PFSK-1 (cell line): ENCODE results near the gene PALLD.

ENCODE experiments used
- FOXP2 ChIP-seq: optimal IDR thresholded peaks from 2 replicates; pipeline ENCODE3; 2011; ENCODE audit warnings: borderline replicate concordance, control low read depth, inconsistent platforms; ENCODE audit not compliant: insufficient read depth; ENCODE audit errors: extremely low read length, extremely low read depth
- POLR2AphosphoS5 ChIP-seq: IDR thresholded peaks from 2 replicates; pipeline ENCODE4 v1.6.1; 2012; ENCODE audit warnings: low read depth, mild to moderate bottlenecking, control low read depth, low read length, moderate library complexity
- REST ChIP-seq, 2 experiments: IDR thresholded peaks; 2 replicates each; pipeline versions ENCODE4 v1.6.1 to v1.8.0; 2011 to 2012; ENCODE audit warnings: low read depth in 2 of 2, low read length in 2 of 2, control low read depth in 1 of 2, inconsistent platforms in 1 of 2, mild to moderate bottlenecking in 1 of 2, moderate library complexity in 1 of 2; ENCODE audit not compliant: insufficient read depth in 1 of 2
- SIN3A ChIP-seq: IDR thresholded peaks from 2 replicates; pipeline ENCODE4 v1.6.1; 2012; ENCODE audit warnings: mild to moderate bottlenecking, low read length, moderate library complexity, borderline replicate concordance; ENCODE audit not compliant: insufficient read depth
- TAF1 ChIP-seq: IDR thresholded peaks from 2 replicates; pipeline ENCODE4 v1.6.1; 2012; ENCODE audit warnings: low read length, control low read depth, borderline replicate concordance; ENCODE audit not compliant: insufficient read depth

The PALLD gene

GRCh38 chr4:168836490-168836889 lies 339.6 kb downstream of the PALLD start:
- TF ChIP-seq SIN3A (no peak), FOXP2 (no peak), POLR2AphosphoS5 (no peak), TAF1 (no peak), REST (IDR thresholded peaks at IDR 0.05; ENCODE audit: insufficient read depth in 1 of 2, low read depth in 2 of 2, low read length in 2 of 2) (no peak)

- TF ChIP-seq REST (IDR thresholded peaks at IDR 0.05; ENCODE audit: insufficient read depth in 1 of 2, low read depth in 2 of 2, low read length in 2 of 2) = no peak
- TF ChIP-seq SIN3A = no peak
- no peak for TF ChIP-seq POLR2AphosphoS5
- TF ChIP-seq TAF1 = no peak
- no peak for TF ChIP-seq FOXP2
Observed at GRCh38 chr4:168837922-168838321, 341.1 kb downstream of the PALLD start.

- TF ChIP-seq TAF1 (no peak), SIN3A (no peak), FOXP2 (no peak), REST (IDR thresholded peaks at IDR 0.05; ENCODE audit: insufficient read depth in 1 of 2, low read depth in 2 of 2, low read length in 2 of 2) (no peak), POLR2AphosphoS5 (no peak)
Observed at GRCh38 chr4:168839758-168840391, 343.0 kb downstream of the PALLD start.

- no peak for TF ChIP-seq REST (IDR thresholded peaks at IDR 0.05; ENCODE audit: insufficient read depth in 1 of 2, low read depth in 2 of 2, low read length in 2 of 2)
- TF ChIP-seq SIN3A = no peak
- TF ChIP-seq FOXP2 = no peak
Observed at GRCh38 chr4:168840392-168840763, 343.5 kb downstream of the PALLD start.
